ENCODE measurements around the gene RALGPS1.

RALGPS1 gene

DNA sequence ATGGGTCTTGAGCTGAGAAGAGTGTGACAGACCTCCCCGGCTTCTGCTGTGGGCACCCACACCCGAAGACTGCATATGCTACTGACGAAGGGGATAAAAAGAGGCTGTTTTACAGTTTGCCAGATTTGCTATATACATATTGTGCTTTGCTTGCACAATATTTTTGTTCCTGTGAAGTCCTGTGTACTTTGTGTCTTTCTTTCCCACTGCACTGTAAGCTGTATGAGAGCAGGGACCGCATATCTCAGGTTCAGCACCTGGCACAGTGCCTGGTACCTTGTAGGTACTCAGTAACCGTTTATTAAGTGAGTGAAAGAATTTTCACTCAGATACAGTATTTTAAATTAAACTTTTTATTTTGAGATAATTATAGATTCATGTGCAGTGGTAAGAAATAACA is 341.7 kb downstream of the RALGPS1 start:
- DNase-seq (ENCODE audit: low read depth), result no peak

DNA sequence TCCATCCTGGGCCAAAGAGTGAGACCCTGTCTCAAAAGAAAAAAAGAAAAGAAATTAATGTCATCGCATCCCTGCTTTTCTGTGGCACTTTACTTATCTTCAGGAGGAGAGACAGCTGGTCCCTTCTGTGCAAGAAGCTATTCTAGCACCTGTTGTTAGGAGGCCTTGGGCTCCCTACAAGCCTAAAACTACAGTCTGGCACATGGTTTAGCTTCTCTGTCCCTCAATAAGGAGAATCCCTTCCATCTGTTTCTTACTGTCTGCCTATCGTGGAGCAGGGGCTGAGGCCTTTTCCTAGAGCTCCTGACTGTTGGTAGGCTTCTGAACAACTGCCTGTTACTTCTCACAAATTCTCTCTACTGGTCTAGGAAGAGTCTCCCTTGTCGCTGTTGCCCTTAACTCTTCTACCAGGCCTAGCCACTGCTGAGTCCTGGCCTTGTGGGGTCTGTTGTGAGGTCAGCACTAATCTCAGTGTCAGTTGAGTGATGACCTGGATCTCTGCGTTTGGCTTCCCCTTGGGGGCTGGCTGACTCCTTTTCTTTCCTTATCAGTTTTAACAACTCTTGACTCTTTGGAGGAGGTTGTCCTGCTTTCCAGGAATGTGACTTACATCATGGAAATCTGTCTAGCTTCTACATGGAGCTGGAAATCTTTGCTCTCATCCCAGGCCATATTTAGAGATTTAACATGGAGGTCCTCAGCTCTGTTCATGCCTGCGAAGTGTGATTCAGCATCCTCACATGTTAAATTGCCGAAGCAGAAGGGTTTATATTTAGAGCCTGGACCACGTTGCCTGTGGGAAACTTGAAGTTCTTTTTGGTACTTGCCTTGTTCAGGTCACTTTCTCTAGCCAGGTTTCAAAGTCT is 344.3 kb downstream of the RALGPS1 start:
- no peak for DNase-seq (ENCODE audit: low read depth)

DNA sequence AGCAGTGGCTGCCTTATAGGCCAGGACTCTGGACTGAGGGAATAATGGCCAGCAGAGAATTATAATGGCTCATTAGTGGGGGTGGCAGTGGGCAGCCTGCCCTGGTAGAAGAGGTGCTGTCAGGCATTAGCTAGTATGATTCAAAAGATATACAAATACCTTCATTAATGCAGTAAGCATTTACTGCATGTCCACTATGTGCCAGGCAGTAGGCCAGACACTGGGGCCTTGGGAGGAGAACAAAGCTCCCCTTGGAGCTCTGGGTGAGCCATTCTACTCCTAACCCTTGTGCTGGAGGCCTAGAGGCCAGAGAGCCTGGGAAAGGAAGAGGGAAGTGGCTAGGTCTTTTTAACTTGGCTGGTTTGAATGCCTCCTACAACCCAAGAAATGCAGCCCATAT is 348.0 kb downstream of the RALGPS1 start:
- DNase-seq (ENCODE audit: low read depth), result no peak

DNA sequence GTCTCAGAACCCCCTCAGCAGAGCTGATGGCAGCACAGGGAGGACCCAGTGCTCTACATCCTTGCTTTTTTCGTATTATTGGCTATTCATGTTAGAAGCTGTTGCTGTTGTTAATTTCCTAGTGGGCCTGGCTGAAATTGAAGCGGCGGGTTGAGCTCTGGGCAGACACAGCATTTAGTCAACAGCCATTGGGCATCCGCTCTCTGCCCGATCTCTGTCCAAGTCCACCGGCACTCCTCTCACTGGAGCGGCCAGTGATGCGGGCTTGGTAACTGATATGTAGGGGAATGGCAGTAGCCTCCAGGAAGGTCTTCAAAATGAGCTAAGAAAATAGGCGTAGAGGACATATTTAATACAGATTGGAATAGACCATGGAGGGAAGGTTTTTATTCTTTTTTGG is 348.7 kb downstream of the RALGPS1 start:
- no peak for DNase-seq (ENCODE audit: low read depth)

DNA sequence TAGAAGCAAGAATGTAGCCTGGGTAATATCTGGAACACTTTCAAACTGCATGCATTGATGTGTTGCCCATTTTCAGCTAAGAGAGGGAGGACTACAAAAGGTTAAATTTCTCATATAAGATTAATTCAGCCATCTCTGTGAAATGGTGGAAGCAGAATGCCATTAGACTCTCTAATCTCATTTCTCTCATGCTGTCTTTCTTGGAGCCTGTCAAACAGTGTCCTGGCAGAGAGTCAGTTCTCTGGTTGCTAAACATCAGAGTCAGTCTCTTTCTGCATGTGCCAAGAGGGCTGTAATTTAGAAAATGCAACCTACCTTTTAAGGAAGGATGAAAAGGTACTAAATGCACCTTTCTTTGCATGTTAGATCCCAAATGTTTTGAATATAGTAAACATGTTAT is 349.1 kb downstream of the RALGPS1 start:
- no peak for DNase-seq (ENCODE audit: low read depth)

DNA sequence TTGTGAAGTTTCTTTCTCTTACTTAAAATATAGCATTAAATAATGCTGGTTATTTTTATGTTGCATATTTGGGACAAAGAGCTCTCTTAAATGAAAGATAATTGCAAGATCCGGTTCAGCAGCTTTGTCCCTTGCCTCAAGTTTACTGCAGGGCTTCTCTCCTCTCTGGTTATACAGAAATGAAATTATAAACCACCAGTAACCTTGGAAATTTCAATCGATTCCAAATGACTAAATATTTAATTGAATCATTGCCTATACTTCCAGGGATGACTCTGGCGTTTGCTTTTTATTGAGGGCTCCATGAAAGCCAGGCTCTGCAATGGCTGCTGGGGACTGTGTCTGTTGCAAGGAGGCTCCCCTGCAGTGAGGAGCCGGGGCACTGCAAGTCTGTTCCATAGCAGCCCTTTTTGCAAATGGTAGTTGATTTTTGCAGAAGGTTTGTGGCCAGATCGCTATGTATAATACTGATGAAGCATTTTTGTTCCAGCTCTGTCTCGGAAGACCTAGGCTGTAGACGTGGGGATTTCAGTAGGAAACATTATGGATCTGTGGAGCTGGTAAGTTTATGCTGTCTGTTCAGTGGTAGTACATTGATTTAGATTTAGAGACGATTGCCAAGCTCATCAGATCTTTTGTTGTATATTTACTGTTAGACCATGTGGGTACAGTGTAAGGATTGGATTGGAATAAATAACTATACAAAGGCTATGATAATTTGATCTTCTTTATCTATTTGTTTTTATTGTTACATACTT is 350.1 kb downstream of the RALGPS1 start, which contains the start of gene GARNL3:
TSS of gene GARNL3 (plus strand) at position 313 of the 758 bp plus-strand sequence. CDS start at position 417, 104 bp downstream.
- no peak for DNase-seq (ENCODE audit: low read depth)

DNA sequence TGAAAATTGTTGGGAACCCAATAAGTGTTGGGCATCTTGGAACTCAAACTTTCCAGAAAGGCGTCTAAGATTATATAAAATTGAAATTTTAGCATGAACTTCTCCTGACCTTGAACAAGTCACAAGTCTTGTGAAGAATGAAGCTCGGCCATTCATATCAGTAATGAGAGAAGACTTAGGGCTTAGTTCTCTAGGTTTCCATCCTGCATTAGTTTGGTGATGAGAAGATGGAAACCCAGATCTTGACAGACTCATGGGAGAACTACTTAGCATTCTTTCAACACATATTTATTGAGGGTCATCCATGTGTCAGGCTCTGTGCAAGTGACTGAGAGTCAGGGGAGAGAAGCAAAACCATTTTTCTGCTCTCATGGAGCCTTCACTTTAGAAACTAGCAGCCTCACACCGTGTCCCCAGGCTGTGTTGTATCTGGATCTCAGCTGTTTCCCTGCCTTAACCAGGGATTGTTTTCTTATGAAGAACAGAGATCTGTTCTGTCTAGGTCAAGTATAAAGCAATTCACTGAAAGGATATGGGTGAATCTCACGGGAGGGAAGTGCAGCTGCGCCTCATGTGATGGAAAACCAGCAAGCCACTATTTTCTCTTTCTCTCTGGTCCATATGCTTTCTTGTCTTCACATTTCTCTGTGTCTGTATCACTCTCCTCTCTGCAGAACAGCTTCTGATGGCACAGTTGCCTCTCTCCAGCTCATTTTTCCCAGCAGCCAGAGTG is 353.4 kb downstream of the RALGPS1 start:
- DNase-seq (ENCODE audit: low read depth), result no peak

DNA sequence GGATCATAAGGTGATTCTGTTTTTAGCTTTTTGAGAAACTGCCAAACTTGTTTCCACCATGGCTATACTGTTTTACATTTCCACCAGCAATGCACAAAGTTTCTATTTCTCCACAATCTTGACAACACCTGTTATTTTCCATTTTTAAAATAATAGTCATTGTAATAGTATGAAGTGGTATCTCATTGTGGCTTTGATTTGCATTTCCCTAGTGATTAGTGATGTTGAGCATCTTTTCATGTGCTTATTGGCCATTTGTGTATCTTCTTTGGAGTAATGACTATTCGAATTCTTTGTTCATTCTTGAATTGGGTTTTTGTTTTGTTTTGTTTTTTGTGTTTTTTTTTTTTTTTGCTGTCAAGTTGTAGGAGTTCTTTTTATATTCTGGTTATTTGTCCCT is 354.9 kb downstream of the RALGPS1 start:
- no peak for DNase-seq (ENCODE audit: low read depth)
